ENCODE data around the gene ZNF814.
"Not testable (repeated sequence)": the region's sequence is repeated elsewhere in the genome, so short reads cannot be mapped to it uniquely, and the experiment has no call there.

Gene ZNF814

DNA sequence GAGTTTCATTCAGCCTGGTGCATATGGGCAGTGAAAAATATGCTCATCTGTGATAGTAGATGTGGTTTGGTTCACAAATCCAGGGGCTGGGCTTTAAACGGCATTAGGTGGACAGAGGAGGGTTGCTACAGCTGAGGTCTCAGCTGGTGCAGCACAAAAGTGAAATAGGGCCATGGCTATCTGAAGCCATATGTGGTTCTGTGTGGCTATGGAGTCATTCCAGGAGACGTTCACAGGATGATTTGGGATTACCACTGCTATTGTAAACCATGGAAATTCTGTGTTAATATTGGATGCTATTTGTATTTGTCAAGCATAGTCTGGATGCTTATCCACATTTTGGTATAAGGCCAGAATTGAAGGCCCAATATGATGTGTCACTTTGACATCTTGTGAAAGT is 34.7 kb downstream of the ZNF814 start:
- H3K36me3 ChIP-seq (ENCODE audit: control insufficient read depth, insufficient read depth, low read length): peaks cover 66% of the 10 kb centered on the region
- H3K4me1 ChIP-seq (ENCODE audit: control insufficient read depth, insufficient read depth, low read length, poor library complexity, severe bottlenecking); H3K27ac ChIP-seq (ENCODE audit: low read depth, low read length, severe bottlenecking); H3K4me3 ChIP-seq (ENCODE audit: extremely low read depth, insufficient read depth, low read length, poor library complexity, severe bottlenecking); H3K9me3 ChIP-seq (ENCODE audit: control insufficient read depth, low read length): not testable (repeated sequence)
- 100% methylated on average over 1 of the region's 2 CpGs; no CpG with 5 or more reads in 1 of the 2 experiments for WGBS, 2 experiments (ENCODE audit: insufficient coverage in 2 of 2)

- not testable (repeated sequence) for H3K4me3 ChIP-seq (ENCODE audit: extremely low read depth, insufficient read depth, low read length, poor library complexity, severe bottlenecking); H3K27ac ChIP-seq (ENCODE audit: low read depth, low read length, severe bottlenecking); H3K4me1 ChIP-seq (ENCODE audit: control insufficient read depth, insufficient read depth, low read length, poor library complexity, severe bottlenecking); H3K9me3 ChIP-seq (ENCODE audit: control insufficient read depth, low read length)
- peaks cover 53% of the 10 kb centered on the region for H3K36me3 ChIP-seq (ENCODE audit: control insufficient read depth, insufficient read depth, low read length)
- WGBS, 2 experiments (ENCODE audit: insufficient coverage in 2 of 2): 89 to 95% methylated on average over 3 of the region's 6 CpGs
Measured at GRCh38 chr19:57851812-57852603, 36.8 kb downstream of the ZNF814 start.

GRCh38 chr19:57850553-57851017 is 38.3 kb downstream of the ZNF814 start:
- peak overlapping the region; percentile 79 for H3K27ac ChIP-seq (ENCODE audit: low read depth, low read length, severe bottlenecking)
- 34 to 38% methylated on average over 10 of the region's 11 CpGs for WGBS, 2 experiments (ENCODE audit: insufficient coverage in 2 of 2)
- peaks cover 7% of the 10 kb centered on the region for H3K4me1 ChIP-seq (ENCODE audit: control insufficient read depth, insufficient read depth, low read length, poor library complexity, severe bottlenecking)
- peak overlapping the region; percentile 76 for H3K4me3 ChIP-seq (ENCODE audit: extremely low read depth, insufficient read depth, low read length, poor library complexity, severe bottlenecking)
- H3K36me3 ChIP-seq (ENCODE audit: control insufficient read depth, insufficient read depth, low read length): peaks cover 51% of the 10 kb centered on the region
- no peaks in the 10 kb centered on the region for H3K9me3 ChIP-seq (ENCODE audit: control insufficient read depth, low read length)

DNA sequence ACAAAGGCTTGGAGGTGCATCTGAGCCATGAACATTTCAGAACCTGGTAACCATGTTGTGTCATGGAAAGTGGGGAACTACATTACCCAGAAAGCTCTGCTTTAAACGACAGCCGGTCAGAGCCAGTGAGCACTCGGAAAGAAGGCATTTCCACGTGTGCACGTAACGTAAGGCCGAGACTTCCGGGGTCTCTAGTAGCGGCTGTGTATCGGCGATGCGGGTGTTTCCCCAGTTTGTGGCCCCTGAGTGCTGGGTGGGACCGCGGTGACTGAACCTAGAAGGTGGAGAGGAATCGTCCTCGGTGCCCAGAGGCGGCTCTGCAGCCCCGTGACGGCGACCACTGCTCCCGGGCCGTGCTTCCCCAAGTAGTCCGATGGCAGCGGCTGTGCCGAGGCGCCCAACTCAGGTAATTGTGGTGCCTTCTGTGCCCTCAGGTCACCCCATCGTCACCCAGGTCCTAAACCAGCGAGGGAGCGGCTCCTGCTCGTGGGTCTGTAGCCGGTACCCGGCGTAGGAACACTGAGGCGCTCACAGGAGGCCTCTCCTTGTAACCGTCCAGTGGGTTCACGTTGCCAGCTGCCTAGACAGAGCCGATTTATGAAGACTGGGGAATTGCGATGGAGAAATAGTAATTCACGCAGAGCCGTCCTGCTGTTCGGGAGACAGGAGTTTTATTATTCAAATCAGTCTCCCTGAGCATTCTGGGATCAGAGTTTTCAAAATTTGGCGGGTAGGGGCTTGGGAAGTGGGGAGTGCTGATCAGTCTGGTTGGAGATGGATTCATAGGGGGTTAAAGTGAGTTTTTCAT is 39.0 kb downstream of the ZNF814 start, which contains the start of gene ZNF587:
TSS of gene ZNF587 (plus strand) at position 194 of the 808 bp plus-strand sequence. CDS start at position 374, 180 bp downstream.
- Histone ChIP-seq H3K4me3 (ENCODE audit: extremely low read depth, insufficient read depth, low read length, poor library complexity, severe bottlenecking) (peak within 1 kb of the TSS; percentile 76), H3K27ac (ENCODE audit: low read depth, low read length, severe bottlenecking) (peak within 1 kb of the TSS; percentile 79), H3K36me3 (ENCODE audit: control insufficient read depth, insufficient read depth, low read length) (peaks cover 51% of the 10 kb centered on the region)
- not testable (repeated sequence) for H3K9me3 ChIP-seq (ENCODE audit: control insufficient read depth, low read length); H3K4me1 ChIP-seq (ENCODE audit: control insufficient read depth, insufficient read depth, low read length, poor library complexity, severe bottlenecking)
- WGBS, 2 experiments (ENCODE audit: insufficient coverage in 2 of 2): 1% methylated on average over 25 to 34 of the region's 42 CpGs

DNA sequence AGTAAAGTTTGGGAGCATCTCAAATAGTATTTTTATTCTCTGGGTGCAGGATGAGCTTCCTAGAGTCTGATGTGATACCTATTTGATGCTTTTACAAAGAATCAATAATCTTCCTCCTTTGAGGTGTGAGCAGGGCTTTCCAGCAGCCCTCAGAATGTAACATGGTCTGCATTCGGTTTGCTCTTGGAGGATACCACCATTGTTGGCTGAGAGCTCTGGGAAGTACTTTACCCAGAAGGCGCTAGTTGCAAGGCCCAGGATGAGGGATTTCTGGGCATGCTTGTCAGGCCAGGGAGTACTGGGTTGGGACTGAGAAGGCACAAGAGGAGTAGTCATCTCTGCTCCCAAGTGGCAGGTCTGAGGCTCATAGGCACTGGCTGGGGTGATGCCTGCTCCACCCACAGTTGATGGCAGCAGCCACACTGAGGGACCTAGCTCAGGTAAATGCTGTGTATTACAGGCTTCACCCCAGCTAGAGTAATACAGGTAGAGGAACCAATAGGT is 39.6 kb downstream of the ZNF814 start:
- not testable (repeated sequence) for H3K9me3 ChIP-seq (ENCODE audit: control insufficient read depth, low read length); H3K4me1 ChIP-seq (ENCODE audit: control insufficient read depth, insufficient read depth, low read length, poor library complexity, severe bottlenecking)
- Histone ChIP-seq H3K27ac (ENCODE audit: low read depth, low read length, severe bottlenecking) (peak overlapping the region; percentile 79), H3K36me3 (ENCODE audit: control insufficient read depth, insufficient read depth, low read length) (peaks cover 53% of the 10 kb centered on the region), H3K4me3 (ENCODE audit: extremely low read depth, insufficient read depth, low read length, poor library complexity, severe bottlenecking) (peak overlapping the region; percentile 76)
- 80% methylated on average over 1 of the region's 2 CpGs; no CpG with 5 or more reads in 1 of the 2 experiments for WGBS, 2 experiments (ENCODE audit: insufficient coverage in 2 of 2)

DNA sequence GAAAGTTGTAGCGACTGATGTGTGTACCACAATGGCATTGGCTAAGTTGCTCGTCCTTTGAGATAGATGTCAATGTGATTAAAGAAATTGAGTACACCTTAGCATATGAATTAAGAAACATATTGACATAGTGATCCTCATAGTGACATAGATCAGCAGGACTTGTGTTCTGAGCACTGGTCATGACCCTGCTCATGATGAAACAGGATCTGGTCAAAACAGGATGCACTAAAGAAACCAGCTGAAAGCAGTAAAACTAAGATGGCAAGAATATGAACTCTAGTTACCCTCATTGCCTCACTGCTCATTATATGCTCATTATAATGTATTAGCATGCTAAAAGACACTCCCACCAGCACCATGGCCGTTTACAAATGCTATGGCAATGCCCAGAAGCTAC is 41.7 kb downstream of the ZNF814 start:
- not testable (repeated sequence) for H3K4me1 ChIP-seq (ENCODE audit: control insufficient read depth, insufficient read depth, low read length, poor library complexity, severe bottlenecking); H3K4me3 ChIP-seq (ENCODE audit: extremely low read depth, insufficient read depth, low read length, poor library complexity, severe bottlenecking); H3K27ac ChIP-seq (ENCODE audit: low read depth, low read length, severe bottlenecking); H3K9me3 ChIP-seq (ENCODE audit: control insufficient read depth, low read length)
- WGBS, 2 experiments (ENCODE audit: insufficient coverage in 2 of 2): 33% methylated on average over 1 of the region's 3 CpGs; no CpG with 5 or more reads in 1 of the 2 experiments
- H3K36me3 ChIP-seq (ENCODE audit: control insufficient read depth, insufficient read depth, low read length): peaks cover 58% of the 10 kb centered on the region

- Histone ChIP-seq H3K27ac (ENCODE audit: low read depth, low read length, severe bottlenecking) (peak overlapping the region; percentile 46), H3K36me3 (ENCODE audit: control insufficient read depth, insufficient read depth, low read length) (peaks cover 81% of the 10 kb centered on the region), H3K4me1 (ENCODE audit: control insufficient read depth, insufficient read depth, low read length, poor library complexity, severe bottlenecking) (no peaks in the 10 kb centered on the region), H3K4me3 (ENCODE audit: extremely low read depth, insufficient read depth, low read length, poor library complexity, severe bottlenecking) (no peak overlapping the region), H3K9me3 (ENCODE audit: control insufficient read depth, low read length) (no peaks in the 10 kb centered on the region)
- WGBS, 2 experiments (ENCODE audit: insufficient coverage in 2 of 2): 79 to 90% methylated on average over 4 of the region's 6 CpGs
Measured at GRCh38 chr19:57841122-57841763, 47.6 kb downstream of the ZNF814 start.

- H3K36me3 ChIP-seq (ENCODE audit: control insufficient read depth, insufficient read depth, low read length): peaks cover 60% of the 10 kb centered on the region
- WGBS, 2 experiments (ENCODE audit: insufficient coverage in 2 of 2): 100% methylated on average over 2 of the region's 5 CpGs
Measured at GRCh38 chr19:57838622-57839191, 50.1 kb downstream of the ZNF814 start.

GRCh38 chr19:57836991-57837390 is 51.8 kb downstream of the ZNF814 start:
- peaks cover 49% of the 10 kb centered on the region for H3K36me3 ChIP-seq (ENCODE audit: control insufficient read depth, insufficient read depth, low read length)
- H3K4me1 ChIP-seq (ENCODE audit: control insufficient read depth, insufficient read depth, low read length, poor library complexity, severe bottlenecking); H3K4me3 ChIP-seq (ENCODE audit: extremely low read depth, insufficient read depth, low read length, poor library complexity, severe bottlenecking); H3K27ac ChIP-seq (ENCODE audit: low read depth, low read length, severe bottlenecking); H3K9me3 ChIP-seq (ENCODE audit: control insufficient read depth, low read length): not testable (repeated sequence)
- WGBS, 2 experiments (ENCODE audit: insufficient coverage in 2 of 2): 95 to 97% methylated on average over 3 of the region's 5 CpGs

More at GRCh38 chr19:57838622-57839191, 50.1 kb downstream of the ZNF814 start:
- H3K27ac ChIP-seq (ENCODE audit: low read depth, low read length, severe bottlenecking); H3K9me3 ChIP-seq (ENCODE audit: control insufficient read depth, low read length); H3K4me3 ChIP-seq (ENCODE audit: extremely low read depth, insufficient read depth, low read length, poor library complexity, severe bottlenecking); H3K4me1 ChIP-seq (ENCODE audit: control insufficient read depth, insufficient read depth, low read length, poor library complexity, severe bottlenecking): not testable (repeated sequence)

DNA sequence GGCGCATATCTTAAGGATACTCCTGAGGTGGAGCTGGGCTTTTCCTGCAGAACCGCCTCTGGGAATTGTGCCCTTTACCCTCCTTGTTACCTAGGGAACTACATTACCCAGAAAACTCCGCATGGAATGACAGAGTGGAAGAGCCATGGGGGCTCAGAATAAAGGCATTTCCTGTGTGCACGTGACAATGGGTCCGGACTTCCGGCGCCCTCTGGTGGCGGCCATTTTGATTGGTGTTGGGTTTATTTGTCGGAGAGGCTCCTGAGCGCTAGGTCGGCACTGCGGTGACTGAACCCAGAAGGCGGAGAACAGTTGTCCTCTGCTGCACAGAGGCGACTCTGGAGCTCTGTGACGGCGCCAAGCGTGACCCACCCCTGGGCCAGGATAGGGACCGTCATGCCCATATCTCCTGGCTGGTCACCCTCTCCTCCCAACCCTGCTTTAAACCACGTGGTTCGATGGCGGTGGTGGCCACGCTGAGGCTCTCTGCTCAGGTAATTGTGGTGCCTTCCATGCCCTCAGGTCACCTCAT is 58.7 kb downstream of the ZNF814 start, which contains the start of gene ZNF587B:
TSS of gene ZNF587B (plus strand) at position 229 of the 532 bp plus-strand sequence. CDS start at position 459, 230 bp downstream.
- peaks cover 33% of the 10 kb centered on the region for H3K36me3 ChIP-seq (ENCODE audit: control insufficient read depth, insufficient read depth, low read length)
- peak within 1 kb of the TSS; percentile 60 for H3K4me3 ChIP-seq (ENCODE audit: extremely low read depth, insufficient read depth, low read length, poor library complexity, severe bottlenecking)
- H3K27ac ChIP-seq (ENCODE audit: low read depth, low read length, severe bottlenecking): peak within 1 kb of the TSS; percentile 97
- H3K4me1 ChIP-seq (ENCODE audit: control insufficient read depth, insufficient read depth, low read length, poor library complexity, severe bottlenecking): peaks cover 19% of the 10 kb centered on the region
- H3K9me3 ChIP-seq (ENCODE audit: control insufficient read depth, low read length): no peaks in the 10 kb centered on the region
- 0 to 1% methylated on average over 14 to 20 of the region's 22 CpGs for WGBS, 2 experiments (ENCODE audit: insufficient coverage in 2 of 2)

Measured in mesodermal cell (in vitro differentiated cells).